Measurements from ENCODE around the gene PIK3C2B.
"Not testable (repeated sequence)": the region's sequence is repeated elsewhere in the genome, so short reads cannot be mapped to it uniquely, and the experiment has no call there.

PIK3C2B gene

DNA sequence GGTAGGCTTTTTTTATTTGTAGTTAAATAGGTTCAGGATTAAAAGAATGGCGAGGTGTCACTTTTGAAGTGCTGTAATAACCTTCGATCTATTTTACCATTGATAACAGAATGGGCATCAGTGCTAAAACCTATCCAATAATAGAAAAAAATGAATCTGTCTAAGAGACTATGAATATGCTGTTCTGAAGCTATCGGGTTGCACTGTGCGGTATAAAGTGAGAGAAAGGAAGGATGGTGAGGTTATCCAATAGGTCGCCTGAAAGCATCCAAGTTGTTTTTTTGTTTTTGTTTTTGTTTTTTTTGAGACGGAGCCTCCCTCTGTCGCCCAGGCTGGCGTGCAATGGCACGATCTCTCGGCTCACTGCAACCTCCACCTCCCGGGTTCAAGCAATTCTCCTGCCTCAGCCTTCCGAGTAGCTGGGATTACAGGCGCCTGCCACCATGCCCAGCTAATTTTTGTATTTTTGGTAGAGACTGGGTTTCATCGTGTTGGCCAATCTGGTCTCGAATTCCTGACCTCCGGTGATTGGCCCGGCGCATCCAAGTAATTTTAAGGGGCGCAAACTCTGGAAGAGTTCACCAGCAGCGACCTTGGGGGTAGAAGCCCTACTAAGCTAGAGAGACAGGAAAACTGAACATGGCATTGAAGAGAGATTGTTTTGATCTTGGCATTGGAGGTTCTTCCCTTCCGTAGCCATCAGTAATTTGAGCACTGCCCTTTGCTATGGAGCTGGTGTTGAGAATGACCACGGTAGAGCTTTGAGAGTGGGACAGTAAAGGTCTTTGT is 12.9 kb upstream of the PIK3C2B start:
- DNase-seq (ENCODE audit: low spot score), result peak; percentile 43

GRCh38 chr1:204506969-204507316 is 12.3 kb upstream of the PIK3C2B start:
- DNase-seq (ENCODE audit: low spot score), result peak; percentile 50

GRCh38 chr1:204506201-204506968 is 11.8 kb upstream of the PIK3C2B start:
- DNase-seq (ENCODE audit: low spot score), result peak; percentile 70

DNA sequence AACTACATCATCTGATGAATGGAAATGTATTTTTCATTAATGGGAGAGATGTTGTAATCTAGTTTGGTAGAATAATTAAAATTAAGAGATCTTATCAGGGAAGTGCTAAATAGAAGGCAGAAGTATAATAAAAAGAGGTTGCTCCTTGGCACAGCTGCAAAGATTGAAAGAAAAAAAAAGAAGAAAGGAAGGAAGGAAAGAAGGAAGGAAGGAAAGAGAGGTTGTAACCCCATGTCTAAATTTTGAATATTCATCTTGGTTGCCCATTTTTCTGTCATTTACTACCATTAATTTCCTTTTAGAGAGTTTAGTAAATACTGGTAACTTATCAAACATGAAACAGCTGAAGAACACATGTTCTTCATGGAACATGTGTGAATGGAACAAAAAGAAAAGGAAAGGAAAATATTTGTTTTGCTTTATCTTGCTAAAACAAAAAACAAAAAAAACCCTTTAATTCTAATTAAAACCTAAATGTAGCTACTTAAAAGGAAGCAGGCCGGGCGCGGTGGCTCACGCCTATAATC is 11.1 kb upstream of the PIK3C2B start:
- DNase-seq (ENCODE audit: low spot score), result no peak

DNA sequence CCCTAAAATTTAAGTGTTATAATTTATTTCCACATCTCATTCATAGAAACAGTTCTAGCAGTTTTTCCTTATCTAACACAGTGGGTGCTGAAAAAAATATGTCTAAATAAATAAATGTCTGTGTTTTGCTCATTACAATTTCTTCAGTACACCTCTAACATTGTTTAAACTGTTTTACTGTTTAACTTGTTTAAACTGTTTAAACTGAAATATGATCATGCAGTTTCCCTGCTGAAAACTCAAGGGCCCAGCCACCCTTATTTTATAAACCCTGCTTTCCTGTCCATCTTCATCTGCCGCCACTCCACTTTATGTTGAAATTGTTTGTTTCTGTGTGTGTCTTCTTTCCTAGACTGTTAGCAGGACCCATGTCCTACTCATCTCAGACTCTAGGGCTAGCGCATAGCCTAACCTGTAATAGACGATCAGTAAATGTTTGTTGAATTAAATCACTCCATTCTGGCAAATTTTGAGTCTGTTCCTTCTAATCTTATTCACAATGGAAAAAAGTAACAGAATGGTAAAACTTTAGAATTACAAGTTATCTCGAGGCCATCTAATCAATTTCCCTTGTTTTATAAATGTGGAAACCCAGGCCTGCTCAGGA is 9.4 kb upstream of the PIK3C2B start:
- DNase-seq (ENCODE audit: low spot score), result no peak

GRCh38 chr1:204503122-204503912 is 8.7 kb upstream of the PIK3C2B start:
- peak; percentile 59 for DNase-seq (ENCODE audit: low spot score)

GRCh38 chr1:204502241-204502640 is 7.6 kb upstream of the PIK3C2B start:
- DNase-seq (ENCODE audit: low spot score), result no peak

- DNase-seq (ENCODE audit: low spot score), result no peak
Measured at GRCh38 chr1:204499511-204500468, 5.2 kb upstream of the PIK3C2B start.

- DNase-seq (ENCODE audit: low spot score), result no peak
Measured at GRCh38 chr1:204498981-204499380, 4.4 kb upstream of the PIK3C2B start.

DNA sequence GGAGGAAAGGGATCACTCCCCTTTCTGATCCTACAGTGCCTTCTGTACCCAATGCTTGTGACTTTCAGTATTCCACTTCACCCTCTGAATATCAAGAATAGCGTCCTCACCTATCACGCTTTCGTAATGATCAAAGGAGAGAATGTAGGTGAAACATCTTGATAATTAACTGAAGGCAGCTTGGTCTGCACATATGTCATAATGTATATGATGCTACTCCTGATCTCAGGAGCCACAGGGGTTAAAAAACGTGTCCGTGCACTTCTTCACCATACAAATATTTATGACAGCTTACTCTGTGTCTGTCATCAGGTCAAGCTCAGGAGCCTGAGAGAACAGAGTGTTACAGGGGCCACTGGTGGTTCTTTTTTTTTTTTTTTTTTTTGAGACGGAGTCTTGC is 1.2 kb upstream of the PIK3C2B start:
- DNase-seq (ENCODE audit: low spot score), result no peak

GRCh38 chr1:204495078-204495753 is 611 bp upstream of the PIK3C2B start:
- no peak for DNase-seq (ENCODE audit: low spot score)

- peak; percentile 51 for DNase-seq (ENCODE audit: low spot score)
Measured at GRCh38 chr1:204493984-204494280, 673 bp downstream of the PIK3C2B start.

DNA sequence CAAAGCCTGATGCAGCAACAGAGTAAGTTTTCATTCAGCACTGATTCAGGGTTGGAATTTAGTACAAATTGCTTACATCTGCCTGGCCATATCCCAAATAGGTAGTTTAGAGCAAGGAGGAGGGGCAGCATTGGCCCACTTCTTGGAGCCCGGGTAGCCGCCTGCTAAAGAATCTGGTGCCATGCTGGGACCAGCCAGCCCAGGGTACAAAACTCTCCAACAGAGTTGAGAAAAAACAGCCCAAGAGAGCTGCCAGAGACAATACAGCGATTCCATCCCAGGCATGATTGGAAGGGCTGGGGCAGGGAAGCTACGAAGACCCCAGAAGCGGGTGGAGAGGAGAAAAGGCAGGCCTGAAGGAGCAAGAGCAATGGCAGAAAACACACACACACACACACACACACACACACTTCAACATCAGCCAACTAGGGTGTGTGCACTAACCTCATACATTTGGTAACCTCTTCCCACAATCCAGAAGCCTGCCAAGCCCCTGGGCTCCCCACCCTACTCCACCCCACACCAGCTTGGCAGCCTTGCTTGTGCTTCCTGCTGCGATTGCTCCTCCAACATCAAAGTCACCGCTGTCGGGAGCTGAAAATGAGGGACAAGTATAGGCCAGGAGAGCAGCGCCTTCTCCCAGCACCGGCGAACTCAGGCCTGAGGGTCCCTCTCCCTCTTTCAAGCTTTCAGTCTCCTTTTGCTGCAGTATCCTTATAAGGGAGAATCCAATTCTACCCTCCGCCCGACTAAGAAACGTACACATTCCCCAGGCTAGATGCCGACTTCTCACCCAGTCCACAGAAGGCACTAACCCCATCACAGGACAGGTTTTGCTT is 1.2 kb downstream of the PIK3C2B start:
- peak; percentile 75 for DNase-seq (ENCODE audit: low spot score)

DNA sequence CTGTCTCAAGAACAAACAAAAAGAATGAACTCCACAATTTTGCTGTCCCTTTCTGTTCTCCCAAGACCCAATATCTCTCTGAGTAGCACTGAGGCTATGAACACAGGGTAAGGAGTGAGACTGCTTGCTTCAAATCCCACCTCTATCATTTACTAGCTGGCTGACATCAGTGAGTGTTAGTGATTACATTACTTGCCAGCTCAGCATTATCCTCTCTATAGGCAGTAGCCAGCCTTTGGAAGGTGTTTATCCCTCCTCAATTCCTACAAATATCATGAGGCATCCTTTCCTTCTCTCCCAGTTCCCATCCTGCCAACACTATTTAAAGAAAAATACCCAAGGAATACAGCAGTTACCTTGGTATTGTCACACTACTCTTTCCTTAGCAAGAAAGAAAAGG is 3.0 kb downstream of the PIK3C2B start:
- DNase-seq (ENCODE audit: low spot score), result no peak

GRCh38 chr1:204487256-204487615 is 7.4 kb downstream of the PIK3C2B start:
- DNase-seq (ENCODE audit: low spot score), result no peak

DNA sequence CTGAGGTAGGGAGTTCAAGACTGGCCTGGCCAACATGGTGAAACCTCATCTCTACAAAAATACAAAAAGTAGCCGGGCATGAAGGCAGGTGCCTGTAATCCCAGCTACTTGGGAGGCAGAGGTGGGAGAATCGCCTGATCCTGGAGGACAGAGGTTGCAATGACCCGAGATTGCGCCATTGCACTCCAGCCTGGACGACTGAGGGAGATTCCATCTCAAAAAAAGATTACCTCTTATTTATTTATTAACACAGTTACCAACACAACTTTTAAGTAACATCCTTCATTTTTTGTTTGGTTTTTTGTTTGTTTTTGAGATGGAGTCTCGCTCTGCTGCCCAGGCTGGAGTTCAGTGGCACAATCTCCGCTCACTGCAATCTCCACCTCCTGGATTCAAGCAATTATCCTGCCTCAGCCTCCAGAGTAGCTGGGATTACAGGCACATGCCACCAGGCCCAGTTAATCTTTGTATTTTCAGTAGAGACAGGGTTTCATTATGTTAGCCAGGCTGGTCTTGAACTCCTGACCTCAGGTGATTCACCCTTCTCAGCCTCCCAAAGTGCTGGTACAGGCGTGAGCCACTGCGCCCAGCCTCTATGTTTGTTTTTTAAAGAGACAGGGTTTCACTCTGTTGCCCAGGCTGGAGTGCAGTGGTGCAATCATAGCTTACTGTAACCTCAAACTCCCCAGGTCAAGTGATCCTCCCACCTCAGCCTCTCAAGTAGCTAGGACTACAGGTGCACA is 7.9 kb downstream of the PIK3C2B start:
- DNase-seq (ENCODE audit: low spot score), result not testable (repeated sequence)

DNA sequence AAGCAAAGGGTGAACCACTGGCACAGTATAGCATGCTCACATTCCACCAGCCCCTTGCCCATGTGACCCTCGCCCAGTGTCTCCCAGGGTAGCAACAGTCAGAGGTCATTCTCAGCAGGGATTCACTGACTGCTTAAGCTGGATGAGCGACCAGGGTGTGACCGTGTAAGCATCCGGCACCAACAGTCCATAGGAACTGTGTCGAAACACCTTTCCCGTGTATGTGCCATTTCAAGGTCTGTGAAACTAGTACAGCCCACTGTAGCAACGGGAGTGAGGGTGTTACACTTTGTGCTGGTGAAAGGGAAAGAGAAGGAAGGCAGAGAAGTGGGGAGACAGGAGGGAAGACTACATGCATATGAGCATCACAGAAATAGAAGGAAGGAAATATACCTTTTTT is 10.8 kb downstream of the PIK3C2B start:
- DNase-seq (ENCODE audit: low spot score), result no peak

GRCh38 chr1:204480515-204480914 is 14.1 kb downstream of the PIK3C2B start:
- DNase-seq (ENCODE audit: low spot score), result no peak

All from GM03348 (cell line).